IPS-NIHi7 (cell line): ENCODE data around the gene MEGF6.
"Not testable (repeated sequence)": the region's sequence is repeated elsewhere in the genome, so short reads cannot be mapped to it uniquely, and the experiment has no call there.

Source experiments
- DNase-seq: peaks from one replicate; pipeline ENCODE4 v3.0.0; 2012; ENCODE audit warnings: mixed read lengths; ENCODE audit errors: extremely low spot score

The MEGF6 gene

GRCh38 chr1:3629561-3630160 is 18.4 kb upstream of the MEGF6 start:
- no peak for DNase-seq

- DNase-seq, result no peak
These were observed 17.1 kb upstream of the MEGF6 start for GRCh38 chr1:3628445-3628844.

- no peak for DNase-seq
These were observed 16.4 kb upstream of the MEGF6 start for GRCh38 chr1:3627515-3628253.

GRCh38 chr1:3626025-3626424 is 14.7 kb upstream of the MEGF6 start:
- DNase-seq, result no peak

GRCh38 chr1:3625151-3625907 is 14.0 kb upstream of the MEGF6 start:
- peak; percentile 49 for DNase-seq

GRCh38 chr1:3624200-3625136 is 13.2 kb upstream of the MEGF6 start, which contains the start of gene TPRG1L:
Gene TPRG1L (plus strand): TSS chr1:3625015. CDS start chr1:3625073, 58 bp downstream.
- DNase-seq, result peak; percentile 99

- no peak for DNase-seq
These were observed 12.3 kb upstream of the MEGF6 start for GRCh38 chr1:3623441-3624199.

- not testable (repeated sequence) for DNase-seq
These were observed 10.8 kb upstream of the MEGF6 start for GRCh38 chr1:3622102-3622501.

- DNase-seq, result not testable (repeated sequence)
These were observed 9.9 kb upstream of the MEGF6 start for GRCh38 chr1:3621151-3621671.

GRCh38 chr1:3620708-3621107 is 9.4 kb upstream of the MEGF6 start:
- no peak for DNase-seq

GRCh38 chr1:3618881-3619671 is 7.8 kb upstream of the MEGF6 start:
- DNase-seq, result peak; percentile 74

GRCh38 chr1:3618531-3618880 is 7.2 kb upstream of the MEGF6 start:
- no peak for DNase-seq

GRCh38 chr1:3617806-3618345 is 6.6 kb upstream of the MEGF6 start:
- DNase-seq, result no peak

GRCh38 chr1:3616861-3617260 is 5.6 kb upstream of the MEGF6 start:
- DNase-seq, result no peak

GRCh38 chr1:3614755-3615742 is 3.7 kb upstream of the MEGF6 start:
- peak; percentile 64 for DNase-seq

- no peak for DNase-seq
These were observed 815 bp upstream of the MEGF6 start for GRCh38 chr1:3612123-3612522.

- DNase-seq, result no peak
These were observed 660 bp downstream of the MEGF6 start for GRCh38 chr1:3610527-3611169.
